ENCODE results near the gene HYKK.

GRCh38 chr15:78552597-78552996 is 45.2 kb downstream of the HYKK start:
- TF ChIP-seq CTCF (IDR thresholded peaks at IDR 0.05), result no peak
- TF ChIP-seq POLR2A (IDR thresholded peaks at IDR 0.05), result no peak

Data from thyroid gland (tissue), 4 donors.